Fibroblast of lung (primary cell): ENCODE data around the gene GAPDHS. TPM values are rescaled to one million over a fixed set of nuclear protein-coding genes. Genes with fewer than 3 reads are reported as not detected.

Experiments used
- DNase-seq, 2 donors: peaks; one replicate each; pipeline versions ENCODE4 v3.0.0 to v3.0.0-alpha.2; 2010; ENCODE audit warnings: low read depth in 2 of 2
- H2AFZ ChIP-seq: 2 replicates; pipeline ENCODE4 v1.5.1; 2012; ENCODE audit warnings: low read length, control low read depth, inconsistent platforms
- H3K27ac ChIP-seq: 2 replicates; pipeline ENCODE4 v1.5.1; 2011; ENCODE audit warnings: low read length, control low read depth; ENCODE audit not compliant: insufficient read depth
- H3K27me3 ChIP-seq: 2 replicates; pipeline ENCODE4 v1.5.1; 2011; ENCODE audit warnings: mild to moderate bottlenecking, low read length; ENCODE audit not compliant: control insufficient read depth, insufficient read depth
- H3K36me3 ChIP-seq: 2 replicates; pipeline ENCODE4 v1.5.1; 2011; ENCODE audit warnings: low read length; ENCODE audit not compliant: control insufficient read depth, insufficient read depth
- H3K4me1 ChIP-seq: 2 replicates; pipeline ENCODE4 v1.5.1; 2011; ENCODE audit warnings: low read length; ENCODE audit not compliant: control insufficient read depth, insufficient read depth; ENCODE audit errors: extremely low read depth
- H3K4me2 ChIP-seq: 2 replicates; pipeline ENCODE4 v1.5.1; 2011; ENCODE audit warnings: low read length, control low read depth; ENCODE audit not compliant: insufficient read depth; ENCODE audit errors: extremely low read depth
- H3K4me3 ChIP-seq, 4 experiments: fragments of 200-600 bp in 1 of 4; sonication (generic) in 1 of 4; replicated peaks in 1 of 4; 2 replicates each; pipeline ENCODE4 v1.5.1; 2011 to 2016; ENCODE audit warnings: low read length in 4 of 4, low read depth in 3 of 4, mild to moderate bottlenecking in 3 of 4, control low read depth in 2 of 4, inconsistent platforms in 1 of 4, mixed read lengths in 1 of 4; ENCODE audit not compliant: insufficient read depth in 1 of 4; ENCODE audit errors: control extremely low read depth in 1 of 4
- H3K79me2 ChIP-seq: 2 replicates; pipeline ENCODE4 v1.5.1; 2012; ENCODE audit warnings: mild to moderate bottlenecking, low read length, inconsistent platforms; ENCODE audit not compliant: control insufficient read depth, insufficient read depth
- H3K9ac ChIP-seq: 2 replicates; pipeline ENCODE4 v1.5.1; 2011; ENCODE audit warnings: mild to moderate bottlenecking, low read length, control low read depth; ENCODE audit not compliant: insufficient read depth
- H3K9me3 ChIP-seq: 2 replicates; pipeline ENCODE4 v1.5.1; 2012; ENCODE audit warnings: low read depth, low read length; ENCODE audit not compliant: control insufficient read depth, insufficient read depth
- H4K20me1 ChIP-seq: 2 replicates; pipeline ENCODE4 v1.5.1; 2011; ENCODE audit warnings: low read length; ENCODE audit not compliant: control insufficient read depth, insufficient read depth; ENCODE audit errors: extremely low read depth
- CTCF ChIP-seq, 2 donors: IDR thresholded peaks in 1 of 2; conservative IDR thresholded peaks in 1 of 2; 1 replicate in 1 of 2; 2 replicates in 1 of 2; pipeline ENCODE4 v1.5.1; 2011 to 2012; ENCODE audit warnings: low read length in 2 of 2, control low read depth in 1 of 2, inconsistent platforms in 1 of 2, low read depth in 1 of 2, mild to moderate bottlenecking in 1 of 2
- EZH2 ChIP-seq: IDR thresholded peaks from 2 replicates; pipeline ENCODE4 v1.5.1; 2012; ENCODE audit warnings: low read length, control low read depth, mild to moderate bottlenecking; ENCODE audit errors: missing control alignments
- polyA plus RNA-seq, 2 donors: library from polyadenylated mRNA; depleted of rRNA in 1 of 2; stranded (reverse) in 1 of 2; unstranded in 1 of 2; fragments of >200 nt; gene quantifications; 2 replicates each; pipeline ENCODE4 v1.2.1, GENCODE V29; 2011 to 2012; ENCODE audit warnings: missing spikeins in 1 of 2
- total RNA-seq: library from RNA; depleted of rRNA; stranded (reverse); fragments of >200 nt; gene quantifications from 2 replicates; pipeline ENCODE4 v1.2.1, GENCODE V29; 2014

Gene GAPDHS
- total and polyA plus RNA-seq, 2 donors (not counting 1 experiment from before 2014, with no cell fraction given) = not detected

- H3K9me3 ChIP-seq = no peaks in the 10 kb centered on the region
- TF ChIP-seq CTCF (conservative IDR thresholded peaks at IDR 0.05 in 1 of 2, IDR thresholded peaks at IDR 0.05 in 1 of 2; ENCODE audit: low read depth in 1 of 2, low read length in 2 of 2) = no peak
- TF ChIP-seq EZH2 = no peak
- no peaks in the 10 kb centered on the region for H4K20me1 ChIP-seq
- H3K27me3 ChIP-seq = no peaks in the 10 kb centered on the region
- H3K27ac ChIP-seq = no peak overlapping the region
- no peak overlapping the region for H3K4me3 ChIP-seq
- no peaks in the 10 kb centered on the region for H3K79me2 ChIP-seq
- no peak overlapping the region for H3K4me2 ChIP-seq
- no peak overlapping the region for H3K9ac ChIP-seq
- DNase-seq = no peak
- no peaks in the 10 kb centered on the region for H3K36me3 ChIP-seq
- no peaks in the 10 kb centered on the region for H3K4me1 ChIP-seq
- no peak overlapping the region for H2AFZ ChIP-seq
These were observed 33.5 kb downstream of the GAPDHS start for GRCh38 chr19:35566738-35567137.

- Histone ChIP-seq H3K27me3 (no peaks in the 10 kb centered on the region), H3K79me2 (no peaks in the 10 kb centered on the region), H3K27ac (no peak overlapping the region), H3K4me1 (no peaks in the 10 kb centered on the region), H3K9ac (no peak overlapping the region), H3K4me2 (no peak overlapping the region), H4K20me1 (no peaks in the 10 kb centered on the region), H3K9me3 (no peaks in the 10 kb centered on the region), H3K4me3 (no peak overlapping the region), H3K36me3 (no peaks in the 10 kb centered on the region), H2AFZ (no peak overlapping the region)
- TF ChIP-seq EZH2 (no peak), CTCF (conservative IDR thresholded peaks at IDR 0.05 in 1 of 2, IDR thresholded peaks at IDR 0.05 in 1 of 2; ENCODE audit: low read depth in 1 of 2, low read length in 2 of 2) (no peak)
- no peak for DNase-seq
These were observed 36.1 kb downstream of the GAPDHS start for GRCh38 chr19:35569281-35569781.

GRCh38 chr19:35571406-35571965 is 38.2 kb downstream of the GAPDHS start:
- Histone ChIP-seq H3K4me2 (no peak overlapping the region), H3K27ac (no peak overlapping the region), H3K36me3 (no peaks in the 10 kb centered on the region), H4K20me1 (no peaks in the 10 kb centered on the region), H2AFZ (no peak overlapping the region), H3K9me3 (no peaks in the 10 kb centered on the region), H3K4me3 (no peak overlapping the region), H3K9ac (no peak overlapping the region), H3K79me2 (no peaks in the 10 kb centered on the region), H3K27me3 (no peaks in the 10 kb centered on the region), H3K4me1 (no peaks in the 10 kb centered on the region)
- TF ChIP-seq CTCF (conservative IDR thresholded peaks at IDR 0.05 in 1 of 2, IDR thresholded peaks at IDR 0.05 in 1 of 2; ENCODE audit: low read depth in 1 of 2, low read length in 2 of 2) = no peak
- TF ChIP-seq EZH2 = no peak
- no peak for DNase-seq
